ENCODE results near the gene PSMC6. TPM values are rescaled to one million over a fixed set of nuclear protein-coding genes. Genes with fewer than 3 reads are reported as not detected.

Gene PSMC6
- 87.9 to 117 TPM (median 91.3 TPM) in 5 replicates for total RNA-seq (2022; extraction: Qiagen RNA extraction)

GRCh38 chr14:52706724-52707706 lies at the start of gene PSMC6:
PSMC6 (plus strand) TSS chr14:52707200; CDS start chr14:52707220, 20 bp downstream.

GRCh38 chr14:52695481-52696091 lies 11.4 kb upstream of the PSMC6 start, which contains the start of gene ERO1A:
ERO1A (minus strand) TSS chr14:52695558; CDS start chr14:52695481, 77 bp downstream.

DNA sequence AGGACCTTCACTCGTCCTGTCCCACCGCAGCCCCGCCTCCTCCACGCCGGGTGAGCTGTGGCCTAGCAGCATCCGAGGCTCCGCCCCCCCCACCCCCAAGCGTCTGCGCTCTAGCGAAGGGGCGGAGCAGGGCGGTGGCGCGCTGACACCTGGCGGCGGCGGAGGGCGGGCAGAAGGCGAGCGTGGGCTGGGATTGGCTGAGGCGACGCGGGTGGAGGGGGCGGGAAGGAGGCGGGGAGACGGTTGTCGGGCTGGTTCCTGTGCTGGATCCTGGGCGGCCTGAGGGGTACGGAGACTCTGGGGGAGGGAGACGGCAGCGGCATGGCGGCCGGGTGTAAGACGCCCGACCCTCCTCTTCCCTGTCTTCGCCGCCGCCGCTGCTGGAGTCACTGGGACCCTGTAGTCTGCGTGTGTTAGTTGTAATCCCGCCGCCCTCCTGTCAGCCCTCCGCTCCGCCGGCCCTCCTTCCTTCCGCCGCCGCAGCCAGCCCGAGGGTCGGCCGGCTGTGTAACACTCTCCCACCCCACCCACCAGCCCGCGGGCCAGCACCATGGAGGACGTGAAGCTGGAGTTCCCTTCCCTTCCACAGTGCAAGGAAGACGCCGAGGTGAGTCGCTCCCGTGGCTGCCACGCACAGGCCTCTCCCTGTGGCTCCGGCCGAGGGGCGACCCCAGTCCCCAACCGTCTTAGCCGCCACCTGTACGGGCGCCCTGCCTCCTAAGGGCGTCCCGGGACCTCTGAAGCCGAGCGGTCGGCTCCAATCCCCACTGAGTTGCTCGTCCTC lies 23.1 kb downstream of the PSMC6 start, which contains the start of gene STYX:
Gene STYX (plus strand): TSS at position 242 of the 784 bp plus-strand sequence. CDS start 309 bp downstream, at position 551.

Other genes with a start within 250 kb of the PSMC6 start
- 0.78 to 1.5 TPM (median 1.4 TPM) in 5 replicates for gene TXNDC16, start 154.7 kb upstream of the PSMC6 start, total RNA-seq (2022; extraction: Qiagen RNA extraction)
- gene GPR137C, start 154.4 kb upstream of the PSMC6 start, total RNA-seq (2022; extraction: Qiagen RNA extraction) = 0.06 to 0.08 TPM (median 0.07 TPM) in 5 replicates
- gene ERO1A, start 11.6 kb upstream of the PSMC6 start, total RNA-seq (2022; extraction: Qiagen RNA extraction) = 41.2 to 55.5 TPM (median 51.2 TPM) in 5 replicates
- 5.0 to 8.5 TPM (median 7.1 TPM) in 5 replicates for gene STYX, start 23.0 kb downstream of the PSMC6 start, total RNA-seq (2022; extraction: Qiagen RNA extraction)
- gene GNPNAT1, start 84.4 kb downstream of the PSMC6 start, total RNA-seq (2022; extraction: Qiagen RNA extraction) = 45.8 to 57.0 TPM (median 53.2 TPM) in 5 replicates
- gene FERMT2, start 243.8 kb downstream of the PSMC6 start, total RNA-seq (2022; extraction: Qiagen RNA extraction) = 41.7 to 55.8 TPM (median 51.1 TPM) in 5 replicates

All from A549 treated with dexamethasone at 1 μM for 4 hours (cell line).